GM19452 (cell line): ENCODE results near the gene MRPS9.

Experiments
- ATAC-seq: cut with Tn5 transposase; IDR thresholded peaks from one replicate; pipeline ENCODE4 v1.9.1; 2021; ENCODE audit not compliant: unreplicated experiment

MRPS9 gene

DNA sequence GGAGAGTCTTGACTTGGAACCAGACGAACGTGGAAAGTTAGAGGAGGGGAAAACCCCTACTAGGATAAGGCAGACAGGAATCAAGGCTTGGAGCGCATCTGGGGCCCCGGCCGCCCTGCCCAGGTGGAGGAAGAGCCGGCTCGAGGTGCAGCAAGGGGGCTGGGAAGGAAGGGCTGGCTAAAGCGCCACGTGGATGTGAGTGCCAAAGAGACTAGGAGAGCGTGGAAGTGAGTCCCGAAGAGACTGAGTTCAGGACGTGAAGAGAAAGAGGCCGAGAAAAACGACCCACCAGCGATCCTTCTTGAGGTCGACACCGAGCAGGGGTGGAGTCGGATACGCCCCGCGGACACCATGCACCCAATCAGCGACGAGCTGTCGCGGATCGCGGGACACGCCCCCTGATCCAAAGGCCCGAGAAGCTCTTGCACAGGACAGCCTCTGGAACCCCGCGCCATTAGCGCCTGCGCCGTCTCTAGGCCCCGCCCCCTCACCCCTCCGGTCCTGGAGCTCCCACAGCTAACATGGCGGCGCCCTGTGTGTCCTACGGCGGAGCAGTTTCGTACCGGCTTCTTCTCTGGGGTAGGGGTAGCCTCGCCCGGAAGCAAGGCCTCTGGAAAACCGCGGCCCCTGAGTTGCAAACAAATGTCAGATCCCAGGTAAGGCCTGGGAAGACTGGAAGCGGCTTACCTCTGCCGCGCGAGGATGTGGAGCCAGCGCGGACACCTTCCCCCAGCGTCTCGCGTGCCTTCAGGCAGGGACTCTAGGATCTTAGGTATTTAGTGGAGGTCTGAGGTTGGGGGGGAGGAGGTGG is at the start of gene MRPS9:
TSS of gene MRPS9 (plus strand) at position 498 of the 811 bp plus-strand sequence. CDS start at position 522, 24 bp downstream.
- ATAC-seq, result peak; percentile 100

DNA sequence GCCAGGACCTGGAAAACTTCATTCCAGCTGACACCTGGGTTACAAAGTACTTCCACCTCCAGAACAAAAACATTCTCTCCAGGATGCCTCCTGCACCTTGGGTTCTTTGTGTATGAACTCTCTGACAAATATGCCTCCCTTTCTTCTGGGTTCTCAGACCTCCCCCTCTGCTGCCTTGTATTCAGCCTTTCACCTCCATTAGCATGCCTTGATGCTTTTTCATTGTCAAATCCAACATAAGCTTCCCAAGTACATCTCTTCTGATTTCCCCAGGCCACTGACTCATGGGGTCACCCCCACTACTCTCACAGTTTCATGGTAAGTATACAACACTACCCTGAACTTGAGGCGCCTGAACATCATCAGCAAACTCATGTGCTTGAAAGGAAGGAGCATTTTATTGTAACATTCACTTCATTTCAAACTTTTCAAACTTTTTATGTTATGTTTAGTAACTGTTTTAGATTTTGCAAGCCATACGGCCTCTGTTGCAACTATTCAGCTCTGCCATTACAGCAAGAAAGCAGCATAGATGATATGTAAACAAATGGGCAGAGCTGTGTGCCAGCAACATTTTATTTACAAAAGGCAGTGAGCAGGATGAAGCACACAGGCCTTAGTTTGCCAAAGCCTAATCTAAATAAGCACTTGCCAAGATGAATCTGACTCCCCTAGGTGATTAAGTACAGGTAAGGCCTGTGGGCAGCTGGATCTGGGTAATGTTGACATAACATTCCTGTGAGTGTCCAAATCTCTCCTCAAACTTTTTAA is 32.5 kb upstream of the MRPS9 start:
- ATAC-seq, result no peak

DNA sequence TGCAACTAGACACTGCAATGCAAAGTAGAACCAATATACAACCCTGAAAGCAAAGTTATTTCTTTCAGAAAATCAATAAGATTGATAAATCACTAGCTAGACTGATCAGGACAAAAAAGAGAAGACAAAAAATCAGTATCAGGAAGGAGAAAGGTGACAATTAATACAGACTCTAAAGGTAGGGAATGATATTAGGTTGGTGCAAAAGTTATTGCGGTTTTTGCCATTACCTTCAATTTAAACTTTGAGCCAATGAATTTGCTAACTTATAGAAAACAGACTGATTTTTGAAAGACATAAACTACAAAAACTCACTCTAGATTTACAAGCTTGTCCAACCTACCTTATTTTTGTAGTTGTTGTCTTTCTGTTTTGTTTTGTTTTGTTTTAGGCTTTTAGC is 30.5 kb upstream of the MRPS9 start:
- ATAC-seq, result no peak

DNA sequence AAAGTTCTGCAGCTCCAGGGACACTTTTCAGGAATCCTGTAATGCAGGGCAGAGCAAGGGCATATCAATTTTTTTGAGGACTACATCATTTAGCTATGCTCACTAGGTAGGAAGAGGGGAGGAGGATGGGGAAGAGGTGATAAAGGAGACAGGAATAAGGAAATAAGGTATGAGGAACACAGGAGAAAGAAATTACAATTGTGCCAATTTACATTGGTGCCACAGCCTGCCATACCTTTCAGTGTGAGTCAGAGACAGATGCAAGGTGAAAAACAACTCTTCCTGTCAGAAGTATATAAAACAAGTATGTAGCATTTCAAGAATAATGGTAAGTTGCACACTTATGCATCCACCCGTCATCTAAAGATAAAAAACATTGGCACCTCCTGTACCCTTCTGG is 5.4 kb upstream of the MRPS9 start:
- ATAC-seq, result no peak

- ATAC-seq, result no peak
Observed at GRCh38 chr2:105034170-105034569, 3.7 kb upstream of the MRPS9 start.

DNA sequence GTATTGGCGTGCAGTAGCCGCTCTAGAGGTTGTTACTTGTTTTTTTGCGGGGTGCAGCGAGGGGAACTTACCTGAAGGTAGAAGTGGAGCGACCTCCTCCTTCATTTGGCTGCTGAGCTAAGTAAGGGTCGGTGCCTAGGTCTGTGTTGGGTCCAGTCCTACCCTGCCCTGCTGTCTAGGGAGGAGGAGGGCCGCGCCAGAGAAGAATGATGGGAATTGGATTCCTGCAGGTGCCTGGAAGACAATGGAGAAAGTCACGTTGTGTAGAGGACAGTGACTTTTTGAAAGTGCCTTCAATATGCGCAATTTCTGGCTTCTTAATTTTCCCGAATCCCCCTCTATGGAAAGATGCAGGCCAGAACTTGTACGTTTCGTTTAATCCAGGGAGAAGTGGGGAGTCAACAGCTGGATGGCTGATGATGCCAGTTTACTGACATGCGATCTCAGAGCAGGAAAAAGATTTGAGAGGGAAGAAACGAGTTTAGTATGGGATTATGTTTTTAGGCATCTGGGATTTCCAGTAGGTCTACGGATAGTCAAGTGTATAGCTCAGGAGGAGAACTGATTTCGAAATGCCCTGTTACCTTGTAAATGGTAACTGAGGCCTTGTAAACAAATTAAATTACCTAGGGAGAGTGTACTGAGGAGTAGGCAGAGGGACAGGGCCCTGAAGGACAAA is 653 bp downstream of the MRPS9 start:
- no peak for ATAC-seq

DNA sequence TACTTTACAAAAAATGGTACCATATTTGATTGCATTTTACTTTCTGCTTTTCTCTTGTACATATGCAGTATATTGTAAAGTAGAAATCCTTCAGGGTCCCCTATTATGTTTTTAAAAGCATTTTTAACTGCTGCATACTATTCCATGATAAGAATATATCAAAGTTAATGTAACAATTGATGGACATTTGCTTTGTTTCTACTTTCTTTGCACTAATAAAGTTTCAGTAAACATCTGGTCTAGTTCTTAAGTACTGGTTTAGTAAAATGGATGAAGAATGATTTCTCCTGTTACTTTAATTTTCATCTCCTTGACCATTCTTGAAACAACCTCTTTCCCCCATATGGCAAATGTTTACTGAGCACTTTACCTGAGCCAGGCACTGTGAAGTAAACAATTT is 1.7 kb downstream of the MRPS9 start:
- ATAC-seq, result no peak

GRCh38 chr2:105042189-105042588 is 4.3 kb downstream of the MRPS9 start:
- no peak for ATAC-seq

DNA sequence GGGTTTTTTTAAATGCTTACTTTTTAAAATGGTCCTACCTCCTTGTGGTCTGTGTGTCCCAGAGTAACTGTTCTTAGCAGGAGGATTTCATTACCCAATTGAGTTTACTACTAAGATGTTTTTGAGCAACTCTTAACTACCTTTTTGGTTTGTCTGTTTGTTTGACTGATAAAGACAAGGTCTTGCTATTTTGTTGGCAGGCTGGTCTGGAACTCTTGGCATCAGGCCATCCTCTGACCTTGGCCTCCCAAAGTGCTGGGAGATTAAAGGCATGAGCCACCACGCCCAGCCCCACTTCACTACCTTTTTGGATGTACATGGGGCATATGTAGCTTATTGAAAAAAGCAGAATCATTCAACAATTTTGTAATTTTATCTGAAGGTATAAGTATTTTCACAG is 14.9 kb downstream of the MRPS9 start:
- no peak for ATAC-seq

DNA sequence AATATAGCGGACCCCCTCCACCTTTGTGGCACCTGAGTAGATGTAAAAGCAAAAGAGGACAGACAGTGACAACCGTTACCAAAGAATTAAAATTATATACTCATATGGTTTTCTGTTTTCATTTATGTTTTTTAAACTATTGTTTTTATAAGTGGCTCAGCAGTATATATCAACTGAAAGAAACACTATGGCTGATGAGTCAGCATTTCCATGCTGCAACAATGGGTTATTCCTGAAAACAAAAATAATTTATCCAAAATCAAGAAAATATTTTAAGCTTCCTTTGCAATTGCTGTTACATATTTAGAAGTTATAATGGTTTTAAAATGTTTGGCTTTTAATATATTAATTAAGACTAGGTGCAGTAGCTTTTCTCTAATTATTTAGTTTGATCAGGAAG is 17.7 kb downstream of the MRPS9 start:
- no peak for ATAC-seq

DNA sequence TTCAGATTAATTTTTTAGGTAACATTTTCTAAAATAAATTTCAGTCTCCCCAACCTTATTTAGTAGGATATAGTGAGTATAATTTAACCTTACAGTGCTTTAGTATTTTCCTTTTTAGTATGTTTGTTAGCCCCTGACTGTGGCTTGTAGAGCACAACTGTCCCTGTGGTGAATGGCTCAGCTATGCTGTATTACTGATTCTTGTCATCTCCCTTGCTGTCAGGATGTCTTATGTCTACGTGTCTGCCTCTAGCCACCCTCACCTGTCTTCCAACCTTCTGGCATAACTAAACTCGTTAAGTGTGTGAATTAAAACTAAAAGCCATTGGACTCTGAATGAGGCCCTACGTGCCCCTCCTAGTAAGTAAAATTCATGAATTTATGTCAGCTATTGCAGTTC is 18.4 kb downstream of the MRPS9 start:
- ATAC-seq, result no peak

DNA sequence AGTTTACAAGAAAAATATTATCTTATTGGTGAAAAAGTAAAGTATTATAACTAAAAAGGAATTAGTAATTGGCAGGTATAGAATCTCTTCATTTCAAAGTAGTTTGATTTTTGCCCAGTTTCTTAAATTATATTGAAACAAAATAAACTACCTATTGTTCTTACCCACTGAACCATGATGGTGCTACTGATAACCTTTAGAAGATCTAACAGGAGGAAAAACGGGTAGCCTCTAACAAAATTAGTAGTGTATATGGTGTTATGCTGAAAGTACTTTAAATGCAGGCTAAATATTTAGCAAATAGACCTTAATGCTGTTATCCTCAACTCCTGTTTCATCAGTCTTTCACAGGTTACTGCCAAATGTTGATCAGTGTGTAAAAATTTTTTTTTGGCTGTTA is 19.1 kb downstream of the MRPS9 start:
- no peak for ATAC-seq

- no peak for ATAC-seq
Observed at GRCh38 chr2:105061560-105061959, 23.7 kb downstream of the MRPS9 start.

- no peak for ATAC-seq
Observed at GRCh38 chr2:105062158-105062557, 24.3 kb downstream of the MRPS9 start.

DNA sequence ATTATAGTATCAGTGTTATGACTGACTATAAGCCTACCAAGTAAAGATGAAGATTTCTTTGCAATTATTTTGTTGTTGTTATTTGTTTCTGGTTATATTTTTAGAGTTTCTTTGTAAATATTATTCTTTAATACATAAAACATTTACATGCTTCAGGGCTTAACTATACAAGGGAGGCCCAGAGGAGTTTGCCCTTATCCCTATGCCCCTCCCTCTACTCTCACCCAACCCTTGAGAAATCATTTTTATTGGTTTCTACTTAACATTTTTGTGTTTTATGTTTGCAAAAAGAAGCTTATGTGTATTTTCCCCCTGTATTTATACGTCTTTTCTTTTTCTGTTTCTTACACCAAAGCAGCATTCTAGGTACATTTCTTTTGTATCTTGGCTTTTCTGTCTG is 30.5 kb downstream of the MRPS9 start:
- no peak for ATAC-seq

GRCh38 chr2:105068875-105069274 is 31.0 kb downstream of the MRPS9 start:
- ATAC-seq, result no peak

- no peak for ATAC-seq
Observed at GRCh38 chr2:105070010-105070865, 32.4 kb downstream of the MRPS9 start.

GRCh38 chr2:105071379-105071778 is 33.5 kb downstream of the MRPS9 start:
- ATAC-seq, result no peak

DNA sequence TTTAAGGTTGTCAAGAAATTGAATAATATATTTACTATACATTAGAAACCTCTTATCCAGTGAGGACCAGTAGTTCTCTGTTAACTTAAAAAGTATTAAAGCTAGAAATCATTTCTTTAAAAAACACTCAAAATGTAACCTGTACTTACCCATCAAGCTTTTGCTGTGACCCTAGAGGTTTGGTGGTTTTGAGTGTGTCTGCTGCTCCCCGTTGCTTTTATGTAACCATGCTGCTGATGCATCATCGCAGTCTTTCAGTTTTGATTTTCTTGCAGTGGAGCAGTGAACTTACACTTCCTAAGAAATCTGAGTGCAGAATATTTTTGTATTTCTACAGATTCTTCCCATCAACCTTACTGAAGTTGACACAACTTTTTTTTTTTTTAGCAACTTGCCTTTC is 34.2 kb downstream of the MRPS9 start:
- ATAC-seq, result peak; percentile 95

GRCh38 chr2:105073591-105073990 is 35.7 kb downstream of the MRPS9 start:
- ATAC-seq, result no peak

GRCh38 chr2:105076121-105076520 is 38.3 kb downstream of the MRPS9 start:
- no peak for ATAC-seq
